ENCODE results near the gene RTKN2. TPM values are rescaled to one million over a fixed set of nuclear protein-coding genes. Genes with fewer than 3 reads are reported as not detected.
"Not testable (repeated sequence)": the region's sequence is repeated elsewhere in the genome, so short reads cannot be mapped to it uniquely, and the experiment has no call there.

The RTKN2 gene, protein sequence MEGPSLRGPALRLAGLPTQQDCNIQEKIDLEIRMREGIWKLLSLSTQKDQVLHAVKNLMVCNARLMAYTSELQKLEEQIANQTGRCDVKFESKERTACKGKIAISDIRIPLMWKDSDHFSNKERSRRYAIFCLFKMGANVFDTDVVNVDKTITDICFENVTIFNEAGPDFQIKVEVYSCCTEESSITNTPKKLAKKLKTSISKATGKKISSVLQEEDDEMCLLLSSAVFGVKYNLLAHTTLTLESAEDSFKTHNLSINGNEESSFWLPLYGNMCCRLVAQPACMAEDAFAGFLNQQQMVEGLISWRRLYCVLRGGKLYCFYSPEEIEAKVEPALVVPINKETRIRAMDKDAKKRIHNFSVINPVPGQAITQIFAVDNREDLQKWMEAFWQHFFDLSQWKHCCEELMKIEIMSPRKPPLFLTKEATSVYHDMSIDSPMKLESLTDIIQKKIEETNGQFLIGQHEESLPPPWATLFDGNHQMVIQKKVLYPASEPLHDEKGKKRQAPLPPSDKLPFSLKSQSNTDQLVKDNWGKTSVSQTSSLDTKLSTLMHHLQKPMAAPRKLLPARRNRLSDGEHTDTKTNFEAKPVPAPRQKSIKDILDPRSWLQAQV
- total RNA-seq (2014; rRNA removed; shearing (Covaris generic)): 4.7 and 8.5 TPM in 2 replicates

GRCh38 chr10:62268399-62269114 lies at the start of gene RTKN2:
TSS of gene RTKN2 (minus strand) at chr10:62268844. CDS start at chr10:62268610, 234 bp downstream.
- DNase-seq (ENCODE audit: low read depth): peak; percentile 85

GRCh38 chr10:62317257-62317656 lies 48.6 kb upstream of the RTKN2 start:
- no peak for DNase-seq (ENCODE audit: low read depth)

DNA sequence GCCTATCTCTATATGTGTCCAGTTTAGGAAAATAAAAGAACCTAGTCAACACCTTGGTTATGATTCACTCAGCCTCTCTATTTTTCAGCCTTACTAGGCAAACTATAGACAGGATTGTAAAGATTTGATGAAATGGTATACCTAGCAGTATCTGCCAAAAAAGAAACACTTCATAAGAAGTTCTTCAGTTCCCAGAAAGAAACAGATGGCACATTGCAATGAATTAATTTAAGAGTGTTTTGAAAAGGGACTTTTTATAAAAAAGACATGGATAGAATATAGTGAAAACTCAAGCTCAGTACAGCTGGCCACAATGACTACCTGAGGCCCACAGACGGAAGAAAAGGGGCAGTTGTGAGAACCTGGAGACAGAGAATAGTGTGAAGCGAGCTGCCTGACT lies 40.6 kb upstream of the RTKN2 start:
- no peak for DNase-seq (ENCODE audit: low read depth)

GRCh38 chr10:62308101-62308500 lies 39.5 kb upstream of the RTKN2 start:
- DNase-seq (ENCODE audit: low read depth): no peak

DNA sequence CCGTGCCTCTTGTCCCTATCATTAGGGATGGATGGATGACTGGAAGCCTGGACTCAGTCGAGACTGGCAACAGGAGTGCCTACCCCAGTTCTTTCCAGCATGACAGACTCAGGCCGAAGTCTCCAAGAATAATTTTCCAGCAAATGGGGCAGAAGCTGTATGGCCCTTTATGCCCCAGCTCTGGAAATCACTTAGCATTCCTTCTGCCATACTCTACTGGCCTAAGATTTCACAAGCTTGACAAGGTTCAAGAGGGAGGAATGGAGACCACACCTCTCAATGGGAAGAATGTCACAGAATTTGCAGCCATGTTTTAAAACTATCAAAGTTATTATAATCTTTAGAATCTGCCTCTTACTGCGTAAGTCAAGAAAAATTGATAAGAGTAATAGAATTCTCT lies 39.0 kb upstream of the RTKN2 start:
- DNase-seq (ENCODE audit: low read depth): no peak

GRCh38 chr10:62306663-62307062 lies 38.0 kb upstream of the RTKN2 start:
- peak; percentile 32 for DNase-seq (ENCODE audit: low read depth)

DNA sequence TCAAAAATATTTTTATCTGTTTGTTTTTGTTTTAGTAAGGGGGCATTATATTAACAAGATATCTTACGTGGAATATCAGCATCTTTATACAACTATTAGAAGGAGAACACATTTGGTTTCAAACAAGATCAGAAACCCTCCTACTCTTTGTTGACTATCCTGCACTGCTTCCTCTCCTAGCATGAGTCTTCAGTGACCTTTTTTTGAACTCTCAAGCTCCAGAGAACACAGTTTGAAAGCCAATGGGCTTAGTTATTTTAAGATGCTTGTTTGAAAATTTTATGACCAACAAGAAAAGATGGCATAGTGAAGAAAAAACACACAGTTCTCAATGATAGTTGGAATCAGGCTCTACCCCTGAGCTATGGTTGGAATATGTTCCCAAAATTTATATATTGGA lies 37.2 kb upstream of the RTKN2 start:
- no peak for DNase-seq (ENCODE audit: low read depth)

GRCh38 chr10:62303922-62304321 lies 35.3 kb upstream of the RTKN2 start:
- DNase-seq (ENCODE audit: low read depth): no peak

DNA sequence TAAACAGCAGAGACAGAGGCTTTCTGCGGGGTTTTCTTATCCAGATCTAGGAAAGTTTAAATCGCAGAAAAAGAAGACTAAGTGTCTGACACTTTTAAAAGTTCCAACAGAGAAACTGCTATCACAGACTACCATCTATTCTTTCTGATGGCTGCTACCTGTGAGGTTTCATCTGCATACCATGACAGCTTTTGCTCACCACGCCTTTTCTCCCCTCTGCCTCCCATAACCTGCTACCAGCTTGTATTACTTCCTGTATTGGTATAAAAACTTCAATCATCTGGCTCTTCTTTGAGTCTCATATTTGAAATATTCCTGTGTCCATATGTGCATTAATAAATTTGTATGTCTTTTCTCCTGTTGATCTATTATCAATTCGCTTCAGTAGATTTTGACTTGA lies 34.1 kb upstream of the RTKN2 start:
- no peak for DNase-seq (ENCODE audit: low read depth)

- no peak for DNase-seq (ENCODE audit: low read depth)
These were observed 29.2 kb upstream of the RTKN2 start for GRCh38 chr10:62297857-62298256.

- DNase-seq (ENCODE audit: low read depth): no peak
These were observed 15.6 kb upstream of the RTKN2 start for GRCh38 chr10:62284221-62284620.

- DNase-seq (ENCODE audit: low read depth): not testable (repeated sequence)
These were observed 12.7 kb upstream of the RTKN2 start for GRCh38 chr10:62281348-62281747.

GRCh38 chr10:62280392-62280791 lies 11.7 kb upstream of the RTKN2 start:
- DNase-seq (ENCODE audit: low read depth): not testable (repeated sequence)

DNA sequence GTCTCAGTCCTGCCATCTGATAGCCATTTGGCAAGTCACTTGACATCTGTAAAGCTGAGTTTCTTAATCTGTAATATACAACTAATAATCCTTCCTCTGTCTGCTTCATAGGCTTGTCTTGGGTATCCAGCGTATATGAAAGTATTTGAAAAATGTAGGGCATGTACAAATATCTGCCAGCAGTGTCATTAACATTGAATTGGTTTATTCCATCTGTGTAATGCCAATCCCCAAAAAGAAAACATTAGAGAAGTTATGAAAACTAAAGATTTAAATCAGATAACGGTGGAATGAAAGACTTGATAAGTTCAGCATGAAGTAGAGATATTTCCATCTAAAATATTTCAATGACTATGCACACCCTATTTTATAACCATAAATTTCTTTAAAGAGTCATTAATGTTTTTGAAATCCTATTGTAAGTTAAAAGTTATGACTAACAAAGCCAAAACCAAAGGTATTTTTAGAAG lies 9.8 kb upstream of the RTKN2 start:
- no peak for DNase-seq (ENCODE audit: low read depth)

DNA sequence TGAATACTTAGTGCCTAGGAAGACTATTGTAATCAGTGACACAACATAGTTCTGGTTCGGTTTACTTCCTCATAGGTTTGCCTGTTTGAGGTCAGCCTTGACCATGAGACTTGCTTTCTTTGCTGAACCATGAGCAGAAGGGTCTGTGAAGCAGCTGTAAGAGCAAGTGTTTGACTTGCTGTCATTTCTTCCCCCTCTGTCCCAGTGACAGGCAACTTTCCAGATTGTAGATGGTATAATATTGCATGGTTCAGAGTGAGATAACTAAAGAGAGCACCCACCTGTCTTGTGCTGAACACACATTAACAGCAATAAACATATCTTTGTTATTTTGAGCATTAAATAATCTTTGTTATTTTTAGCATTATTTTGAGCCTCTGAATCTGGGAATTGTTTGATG lies 9.3 kb upstream of the RTKN2 start:
- DNase-seq (ENCODE audit: low read depth): no peak

DNA sequence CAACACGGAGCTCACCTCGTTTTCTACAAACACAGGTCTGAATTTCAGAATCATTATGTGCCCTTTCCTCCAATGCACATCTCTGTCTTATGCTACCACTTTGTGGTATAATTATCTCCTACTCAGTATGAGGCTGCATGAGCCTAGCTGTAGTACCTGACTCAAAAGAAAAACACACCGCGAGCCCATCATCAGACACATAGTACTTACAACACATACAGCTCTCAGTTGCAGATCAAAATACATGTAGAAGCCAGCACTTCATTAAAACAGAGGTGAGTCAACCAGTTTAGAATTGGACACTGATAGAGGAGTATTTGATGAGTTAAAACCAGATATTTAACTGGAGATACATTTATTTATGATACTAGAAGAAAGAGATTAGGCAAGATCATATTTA lies 1.4 kb upstream of the RTKN2 start:
- peak; percentile 38 for DNase-seq (ENCODE audit: low read depth)

DNA sequence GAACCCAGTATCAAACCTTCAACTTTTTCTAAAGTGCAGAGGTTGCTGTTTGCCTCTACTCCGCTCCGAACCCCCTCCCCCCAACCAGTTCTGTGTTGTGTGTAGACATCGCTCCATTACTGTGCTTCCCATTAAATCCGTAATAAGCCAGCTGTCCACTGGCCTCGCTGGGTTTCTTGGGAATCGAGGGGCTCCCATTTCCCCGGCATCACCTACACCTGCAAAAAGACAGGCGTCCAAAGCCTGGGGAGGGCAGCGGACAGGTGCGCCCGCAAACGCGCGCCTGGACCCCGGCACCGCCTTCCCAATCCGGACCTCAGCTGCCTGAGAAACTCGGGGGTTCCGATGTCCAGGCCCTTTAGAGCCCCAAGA lies 631 bp downstream of the RTKN2 start:
- DNase-seq (ENCODE audit: low read depth): peak; percentile 9

DNA sequence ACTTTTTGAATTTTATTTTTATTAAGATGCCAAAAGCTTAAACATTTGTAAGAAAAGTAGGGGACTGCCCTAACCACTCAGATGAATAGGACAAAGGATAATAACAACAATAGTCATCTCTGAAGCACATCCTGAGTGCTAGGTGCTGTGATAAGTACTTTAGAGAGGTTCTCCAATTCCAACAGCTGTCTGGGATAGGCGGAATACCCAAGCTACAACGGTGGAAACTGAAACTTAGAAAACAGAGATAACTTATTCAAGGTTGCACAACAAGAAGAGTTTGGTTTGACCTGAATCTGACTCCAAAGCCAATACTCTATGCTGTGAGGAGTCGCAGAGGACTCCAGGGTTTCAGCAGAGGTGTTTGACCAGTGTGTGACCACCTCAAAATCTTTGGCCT lies 2.0 kb downstream of the RTKN2 start:
- peak; percentile 18 for DNase-seq (ENCODE audit: low read depth)

GRCh38 chr10:62266147-62266546 lies 2.5 kb downstream of the RTKN2 start:
- no peak for DNase-seq (ENCODE audit: low read depth)

DNA sequence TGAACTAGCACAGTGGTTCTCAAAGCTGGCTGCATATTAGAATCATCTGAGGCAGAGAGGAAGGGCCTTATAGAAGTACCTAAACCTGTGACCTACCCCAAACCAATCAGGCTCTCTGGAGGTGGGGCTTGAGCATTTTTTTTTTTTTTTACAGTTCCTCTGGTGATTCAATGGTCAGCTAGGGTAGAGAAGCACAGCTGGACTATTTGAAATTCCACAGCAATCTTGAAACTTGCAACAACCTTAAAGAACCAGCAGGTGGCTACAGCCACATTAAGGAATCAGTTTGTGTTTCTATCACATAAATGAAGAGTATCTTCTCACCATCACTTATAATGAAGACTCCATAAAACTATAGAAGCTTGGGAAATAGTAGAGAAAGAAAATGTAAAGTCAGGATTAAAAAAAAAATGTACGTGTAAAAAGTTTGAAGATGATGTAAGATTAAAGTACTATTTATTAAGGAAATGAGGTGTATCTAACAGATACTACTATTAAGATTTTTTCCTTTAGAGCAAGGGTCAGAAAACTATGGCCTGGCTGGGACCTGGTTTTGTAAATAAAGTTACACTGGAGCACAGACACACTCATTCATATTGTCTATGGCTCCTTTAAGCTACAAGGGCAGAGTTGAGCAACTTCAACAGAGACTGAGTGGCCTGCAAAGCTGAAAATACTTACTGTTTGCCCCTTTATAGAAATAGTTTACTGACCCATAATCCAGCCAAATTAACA lies 3.8 kb downstream of the RTKN2 start:
- DNase-seq (ENCODE audit: low read depth): peak; percentile 67

- no peak for DNase-seq (ENCODE audit: low read depth)
These were observed 4.5 kb downstream of the RTKN2 start for GRCh38 chr10:62264126-62264525.

- no peak for DNase-seq (ENCODE audit: low read depth)
These were observed 7.0 kb downstream of the RTKN2 start for GRCh38 chr10:62261666-62262065.

Measured in Daoy (cell line).